Liver (tissue), 9 donors: Measurements from ENCODE around the gene ACSL4. TPM values are rescaled to one million over a fixed set of nuclear protein-coding genes. Genes with fewer than 3 reads are reported as not detected.

Experiments
- DNase-seq: peaks from one replicate; pipeline ENCODE4 v3.0.0-alpha.2; 2017; ENCODE audit warnings: low spot score
- H3K27ac ChIP-seq, 2 donors: one replicate each; pipeline ENCODE4 v1.7.0; 2013; ENCODE audit warnings: inconsistent platforms in 2 of 2, low read length in 2 of 2, control low read depth in 1 of 2, low read depth in 1 of 2, mild to moderate bottlenecking in 1 of 2
- H3K27me3 ChIP-seq, 4 donors: one replicate each; pipeline versions ENCODE4 v1.6.1 to v1.7.0; 2013; ENCODE audit warnings: low read length in 3 of 4, inconsistent platforms in 1 of 4, mild to moderate bottlenecking in 1 of 4, moderate library complexity in 1 of 4; ENCODE audit not compliant: control insufficient read depth in 4 of 4, insufficient read depth in 4 of 4
- H3K36me3 ChIP-seq, 4 donors: one replicate each; pipeline versions ENCODE4 v1.6.1 to v1.7.0; 2013; ENCODE audit warnings: low read length in 3 of 4, mild to moderate bottlenecking in 3 of 4, low read depth in 1 of 4, moderate library complexity in 1 of 4; ENCODE audit not compliant: control insufficient read depth in 4 of 4, insufficient read depth in 3 of 4
- H3K4me1 ChIP-seq, 4 donors: one replicate each; pipeline versions ENCODE4 v1.6.1 to v1.7.0; 2013; ENCODE audit warnings: low read length in 3 of 4, mild to moderate bottlenecking in 3 of 4, moderate library complexity in 1 of 4; ENCODE audit not compliant: control insufficient read depth in 4 of 4, insufficient read depth in 4 of 4
- H3K4me3 ChIP-seq, 3 donors: one replicate each; pipeline versions ENCODE4 v1.6.1 to v1.7.0; 2013; ENCODE audit warnings: low read length in 3 of 3, control low read depth in 1 of 3, low read depth in 1 of 3, mild to moderate bottlenecking in 1 of 3
- H3K9ac ChIP-seq, 2 donors: one replicate each; pipeline ENCODE4 v1.7.0; 2013; ENCODE audit warnings: low read length in 2 of 2, mild to moderate bottlenecking in 2 of 2, moderate library complexity in 2 of 2, control low read depth in 1 of 2, low read depth in 1 of 2
- H3K9me3 ChIP-seq, 4 donors: one replicate each; pipeline versions ENCODE4 v1.6.1 to v1.7.0; 2013; ENCODE audit warnings: low read length in 3 of 4; ENCODE audit not compliant: control insufficient read depth in 4 of 4
- EGR1 ChIP-seq, 2 donors: IDR thresholded peaks; 2 replicates each; pipeline ENCODE4 v1.6.1; 2016 to 2018; ENCODE audit warnings: antibody characterized with exemption in 2 of 2, low read depth in 2 of 2
- FOXA1 ChIP-seq: IDR thresholded peaks from 2 replicates; pipeline ENCODE4 v1.6.1; 2016; ENCODE audit warnings: antibody characterized with exemption
- FOXA2 ChIP-seq: IDR thresholded peaks from 2 replicates; pipeline ENCODE4 v1.6.1; 2016; ENCODE audit warnings: antibody characterized with exemption
- HNF4A ChIP-seq, 2 donors: conservative IDR thresholded peaks; 2 replicates each; pipeline ENCODE4 v1.6.1; 2016; ENCODE audit warnings: antibody characterized with exemption in 2 of 2, mild to moderate bottlenecking in 2 of 2
- HNF4G ChIP-seq: IDR thresholded peaks from 2 replicates; pipeline ENCODE4 v1.6.1; 2016; ENCODE audit warnings: antibody characterized with exemption
- JUND ChIP-seq, 2 donors: IDR thresholded peaks; 2 replicates each; pipeline ENCODE4 v1.6.1; 2016; ENCODE audit warnings: antibody characterized with exemption in 2 of 2
- NR2F2 ChIP-seq: IDR thresholded peaks from 2 replicates; pipeline ENCODE4 v1.6.1; 2016; ENCODE audit warnings: antibody characterized with exemption
- RAD21 ChIP-seq, 2 donors: IDR thresholded peaks; 2 replicates each; pipeline ENCODE4 v1.6.1; 2016; ENCODE audit warnings: antibody characterized with exemption in 2 of 2, mild to moderate bottlenecking in 2 of 2
- RXRA ChIP-seq, 2 donors: IDR thresholded peaks; 2 replicates each; pipeline ENCODE4 v1.6.1; 2017 to 2018; ENCODE audit warnings: antibody characterized with exemption in 2 of 2, mild to moderate bottlenecking in 1 of 2
- TAF1 ChIP-seq: conservative IDR thresholded peaks from 2 replicates; pipeline ENCODE4 v1.6.1; 2016; ENCODE audit warnings: antibody characterized with exemption, mild to moderate bottlenecking
- YY1 ChIP-seq: IDR thresholded peaks from 2 replicates; pipeline ENCODE4 v1.6.1; 2016; ENCODE audit warnings: antibody characterized with exemption, mild to moderate bottlenecking
- WGBS: extraction: QIAGEN DNeasy Blood & Tissue Kit; methylation state at CpG from one replicate; pipeline ENCODE4 v1.1.7; 2013; 5-methylcytosine and 5-hydroxymethylcytosine counted together
- polyA plus RNA-seq, 2 donors: library from polyadenylated mRNA; stranded (reverse) in 1 of 2; unstranded in 1 of 2; fragments of 200-250 nt in 1 of 2; fragments of >200 nt in 1 of 2; fragmentation: Nextera tagmentation in 1 of 2; extraction: Ambion mirVana in 1 of 2; gene quantifications; one replicate each; pipeline versions ENCODE4 v1.2.1 to v1.2.3, GENCODE V29; 2013 to 2015
- total RNA-seq, 2 donors: library from RNA; depleted of rRNA; stranded (reverse); fragments of >200 nt; gene quantifications; one replicate each; pipeline ENCODE4 v1.2.3, GENCODE V29; 2014
- TF ChIP-seq, protein P1 (sequence below): IDR thresholded peaks from 2 replicates; pipeline ENCODE4 v1.6.1; 2016; ENCODE audit warnings: antibody characterized with exemption
- TF ChIP-seq, protein P2 (sequence below): IDR thresholded peaks from 2 replicates; pipeline ENCODE4 v1.6.1; 2016; ENCODE audit warnings: antibody characterized with exemption
- TF ChIP-seq, protein P3 (sequence below): IDR thresholded peaks from 2 replicates; pipeline ENCODE4 v1.6.1; 2016; ENCODE audit warnings: antibody characterized with exemption
- TF ChIP-seq, protein P4 (sequence below): IDR thresholded peaks from 2 replicates; pipeline ENCODE4 v1.6.1; 2016; ENCODE audit warnings: antibody characterized with exemption, mild to moderate bottlenecking
- donor health status: healthy.
- donor health status: healthy.
- donor health status: healthy.
- donor health status: healthy.
- donor health status: healthy.

ACSL4 gene
- total and polyA plus RNA-seq, 4 donors = 5.3 to 928 (median 20.0) TPM

DNA sequence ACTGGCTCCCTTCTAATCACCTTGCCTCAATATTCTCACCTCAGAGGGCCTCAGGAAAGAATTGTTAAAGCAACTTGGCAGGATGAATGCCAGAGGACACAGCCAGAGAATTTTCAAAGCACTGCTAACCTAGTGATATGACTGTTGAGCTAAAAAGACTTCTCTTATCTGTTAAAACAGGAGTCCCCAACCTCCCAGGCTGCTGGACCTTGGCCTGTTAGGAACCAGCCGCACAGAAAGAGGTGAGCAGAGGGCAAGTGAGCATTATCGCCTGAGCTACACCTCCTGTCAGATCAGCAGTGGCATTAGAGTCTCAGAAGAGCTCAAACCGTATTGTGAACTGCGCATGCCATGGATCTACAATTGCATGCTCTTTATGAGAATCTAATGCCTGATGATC, 106.4 kb downstream of the ACSL4 start:
- Histone ChIP-seq H3K36me3 (no peaks in the 10 kb centered on the region), H3K9me3 (no peaks in the 10 kb centered on the region), H3K4me3 (no peak overlapping the region), H3K27me3 (peaks cover 0 to 6% (median 0%) of the 10 kb centered on the region in 4 donors), H3K9ac (no peak overlapping the region), H3K27ac (no peak overlapping the region), H3K4me1 (no peaks in the 10 kb centered on the region)
- TF ChIP-seq RXRA (IDR thresholded peaks at IDR 0.05) = no peak
- no peak for DNase-seq
- 90% methylated on average over 4 of the region's 4 CpGs for WGBS

- TF ChIP-seq RXRA (IDR thresholded peaks at IDR 0.05) (no peak), EGR1 (IDR thresholded peaks at IDR 0.05; ENCODE audit: low read depth in 2 of 2) (no peak), TAF1 (no peak), JUND (IDR thresholded peaks at IDR 0.05) (no peak)
- TF ChIP-seq, protein P1, sequence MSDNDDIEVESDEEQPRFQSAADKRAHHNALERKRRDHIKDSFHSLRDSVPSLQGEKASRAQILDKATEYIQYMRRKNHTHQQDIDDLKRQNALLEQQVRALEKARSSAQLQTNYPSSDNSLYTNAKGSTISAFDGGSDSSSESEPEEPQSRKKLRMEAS = no peak
- TF ChIP-seq, protein P2, sequence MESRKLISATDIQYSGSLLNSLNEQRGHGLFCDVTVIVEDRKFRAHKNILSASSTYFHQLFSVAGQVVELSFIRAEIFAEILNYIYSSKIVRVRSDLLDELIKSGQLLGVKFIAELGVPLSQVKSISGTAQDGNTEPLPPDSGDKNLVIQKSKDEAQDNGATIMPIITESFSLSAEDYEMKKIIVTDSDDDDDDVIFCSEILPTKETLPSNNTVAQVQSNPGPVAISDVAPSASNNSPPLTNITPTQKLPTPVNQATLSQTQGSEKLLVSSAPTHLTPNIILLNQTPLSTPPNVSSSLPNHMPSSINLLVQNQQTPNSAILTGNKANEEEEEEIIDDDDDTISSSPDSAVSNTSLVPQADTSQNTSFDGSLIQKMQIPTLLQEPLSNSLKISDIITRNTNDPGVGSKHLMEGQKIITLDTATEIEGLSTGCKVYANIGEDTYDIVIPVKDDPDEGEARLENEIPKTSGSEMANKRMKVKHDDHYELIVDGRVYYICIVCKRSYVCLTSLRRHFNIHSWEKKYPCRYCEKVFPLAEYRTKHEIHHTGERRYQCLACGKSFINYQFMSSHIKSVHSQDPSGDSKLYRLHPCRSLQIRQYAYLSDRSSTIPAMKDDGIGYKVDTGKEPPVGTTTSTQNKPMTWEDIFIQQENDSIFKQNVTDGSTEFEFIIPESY = no peak
- Histone ChIP-seq H3K4me3 (no peak within 1 kb of the TSS), H3K36me3 (no peaks in the 10 kb centered on the region), H3K27me3 (peaks cover 0 to 6% (median 0%) of the 10 kb centered on the region in 4 donors), H3K9ac (no peak within 1 kb of the TSS), H3K9me3 (no peaks in the 10 kb centered on the region), H3K27ac (no peak within 1 kb of the TSS), H3K4me1 (no peaks in the 10 kb centered on the region)
- WGBS = 44% methylated on average over 78 of the region's 79 CpGs
- no peak for DNase-seq
These were observed 108.1 kb downstream of the ACSL4 start, which contains the start of gene KCNE5 for GRCh38 chrX:109624641-109625616. TSS of gene KCNE5 (minus strand) at chrX:109625172. CDS start at chrX:109625020, 152 bp downstream.

GRCh38 chrX:109623997-109624396, 109.1 kb downstream of the ACSL4 start:
- WGBS = 89% methylated on average over 8 of the region's 8 CpGs
- H3K9me3 ChIP-seq = no peaks in the 10 kb centered on the region
- H3K4me3 ChIP-seq = no peak overlapping the region
- H3K4me1 ChIP-seq = no peaks in the 10 kb centered on the region
- H3K36me3 ChIP-seq = no peaks in the 10 kb centered on the region
- no peak for DNase-seq
- TF ChIP-seq, protein P3, sequence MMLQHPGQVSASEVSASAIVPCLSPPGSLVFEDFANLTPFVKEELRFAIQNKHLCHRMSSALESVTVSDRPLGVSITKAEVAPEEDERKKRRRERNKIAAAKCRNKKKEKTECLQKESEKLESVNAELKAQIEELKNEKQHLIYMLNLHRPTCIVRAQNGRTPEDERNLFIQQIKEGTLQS = no peak
- TF ChIP-seq, protein P4, sequence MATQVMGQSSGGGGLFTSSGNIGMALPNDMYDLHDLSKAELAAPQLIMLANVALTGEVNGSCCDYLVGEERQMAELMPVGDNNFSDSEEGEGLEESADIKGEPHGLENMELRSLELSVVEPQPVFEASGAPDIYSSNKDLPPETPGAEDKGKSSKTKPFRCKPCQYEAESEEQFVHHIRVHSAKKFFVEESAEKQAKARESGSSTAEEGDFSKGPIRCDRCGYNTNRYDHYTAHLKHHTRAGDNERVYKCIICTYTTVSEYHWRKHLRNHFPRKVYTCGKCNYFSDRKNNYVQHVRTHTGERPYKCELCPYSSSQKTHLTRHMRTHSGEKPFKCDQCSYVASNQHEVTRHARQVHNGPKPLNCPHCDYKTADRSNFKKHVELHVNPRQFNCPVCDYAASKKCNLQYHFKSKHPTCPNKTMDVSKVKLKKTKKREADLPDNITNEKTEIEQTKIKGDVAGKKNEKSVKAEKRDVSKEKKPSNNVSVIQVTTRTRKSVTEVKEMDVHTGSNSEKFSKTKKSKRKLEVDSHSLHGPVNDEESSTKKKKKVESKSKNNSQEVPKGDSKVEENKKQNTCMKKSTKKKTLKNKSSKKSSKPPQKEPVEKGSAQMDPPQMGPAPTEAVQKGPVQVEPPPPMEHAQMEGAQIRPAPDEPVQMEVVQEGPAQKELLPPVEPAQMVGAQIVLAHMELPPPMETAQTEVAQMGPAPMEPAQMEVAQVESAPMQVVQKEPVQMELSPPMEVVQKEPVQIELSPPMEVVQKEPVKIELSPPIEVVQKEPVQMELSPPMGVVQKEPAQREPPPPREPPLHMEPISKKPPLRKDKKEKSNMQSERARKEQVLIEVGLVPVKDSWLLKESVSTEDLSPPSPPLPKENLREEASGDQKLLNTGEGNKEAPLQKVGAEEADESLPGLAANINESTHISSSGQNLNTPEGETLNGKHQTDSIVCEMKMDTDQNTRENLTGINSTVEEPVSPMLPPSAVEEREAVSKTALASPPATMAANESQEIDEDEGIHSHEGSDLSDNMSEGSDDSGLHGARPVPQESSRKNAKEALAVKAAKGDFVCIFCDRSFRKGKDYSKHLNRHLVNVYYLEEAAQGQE = no peak
- TF ChIP-seq, protein P2 = no peak
- TF ChIP-seq RAD21 (IDR thresholded peaks at IDR 0.05) (no peak), NR2F2 (no peak), TAF1 (no peak), RXRA (IDR thresholded peaks at IDR 0.05) (no peak), HNF4G (no peak), FOXA2 (no peak), HNF4A (conservative IDR thresholded peaks at IDR 0.05) (no peak), YY1 (no peak), FOXA1 (no peak), JUND (IDR thresholded peaks at IDR 0.05) (no peak)
- H3K27me3 ChIP-seq = peaks cover 0 to 2% (median 0%) of the 10 kb centered on the region in 4 donors
- no peak overlapping the region for H3K9ac ChIP-seq
- H3K27ac ChIP-seq = no peak overlapping the region
